NB4 (cell line): Measurements from ENCODE around the gene CLHC1.

Source experiments
- DNase-seq: peaks from one replicate; pipeline ENCODE4 v3.0.0; 2010; ENCODE audit warnings: low read depth
- H3K4me3 ChIP-seq: one replicate; pipeline ENCODE4 v1.5.1; 2011; ENCODE audit warnings: mild to moderate bottlenecking, low read depth, low read length, moderate library complexity
- CTCF ChIP-seq: IDR thresholded peaks from one replicate; pipeline ENCODE4 v1.5.1; 2012; ENCODE audit warnings: low read depth, low read length
- MAX ChIP-seq: IDR thresholded peaks from 2 replicates; pipeline ENCODE4 v1.6.1; 2011; ENCODE audit warnings: low read depth, low read length
- MYC ChIP-seq: IDR thresholded peaks from 2 replicates; pipeline ENCODE4 v1.6.1; 2011; ENCODE audit warnings: low read depth, low read length
- POLR2A ChIP-seq: IDR thresholded peaks from 2 replicates; pipeline ENCODE4 v1.6.1; 2011; ENCODE audit warnings: mild to moderate bottlenecking; ENCODE audit not compliant: insufficient read length; ENCODE audit errors: extremely low read depth

The CLHC1 gene

GRCh38 chr2:55225481-55226020 is 6.5 kb downstream of the CLHC1 start:
- no peak overlapping the region for H3K4me3 ChIP-seq
- TF ChIP-seq MAX, result no peak
- no peak for TF ChIP-seq CTCF
- no peak for TF ChIP-seq POLR2A
- DNase-seq, result no peak

- DNase-seq, result no peak
Measured at GRCh38 chr2:55224761-55225261, 7.3 kb downstream of the CLHC1 start.

GRCh38 chr2:55223958-55224760 is 7.9 kb downstream of the CLHC1 start:
- H3K4me3 ChIP-seq, result no peak overlapping the region
- TF ChIP-seq POLR2A, result no peak
- no peak for TF ChIP-seq MYC
- TF ChIP-seq MAX, result no peak
- TF ChIP-seq CTCF, result no peak
- DNase-seq, result no peak

More at GRCh38 chr2:55224761-55225261, 7.3 kb downstream of the CLHC1 start:
- TF ChIP-seq POLR2A (no peak), MAX (no peak), CTCF (no peak), MYC (no peak)
- no peak overlapping the region for H3K4me3 ChIP-seq

- DNase-seq, result no peak
- H3K4me3 ChIP-seq, result no peak overlapping the region
- TF ChIP-seq CTCF (no peak), MYC (no peak), MAX (no peak), POLR2A (no peak)
Measured at GRCh38 chr2:55213822-55214221, 18.3 kb downstream of the CLHC1 start.

- no peak for DNase-seq
- TF ChIP-seq MYC, result no peak
- TF ChIP-seq POLR2A, result no peak
- TF ChIP-seq CTCF, result no peak
- TF ChIP-seq MAX, result no peak
- no peak overlapping the region for H3K4me3 ChIP-seq
Measured at GRCh38 chr2:55204950-55205349, 27.1 kb downstream of the CLHC1 start.
